CD4-positive, CD25-positive, alpha-beta regulatory T cell (primary cell): Measurements from ENCODE around the gene RNH1. TPM values are rescaled to one million over a fixed set of nuclear protein-coding genes. Genes with fewer than 3 reads are reported as not detected.

Source experiments
- ATAC-seq, 2 donors: fragments of 150-1000 bp; cut with Tn5 transposase; one replicate each; pipeline ENCODE4 v1.10.0; 2021; ENCODE audit warnings: low read depth in 2 of 2, moderate number of reproducible peaks in 2 of 2, moderate library complexity in 1 of 2
- DNase-seq, 3 donors: peaks; one replicate each; pipeline versions ENCODE4 v3.0.0 to v3.0.0-alpha.2; 2012 to 2022; ENCODE audit warnings: mixed read lengths in 1 of 3
- H3K27ac ChIP-seq: one replicate; pipeline ENCODE4 v1.7.0; 2013; ENCODE audit warnings: mild to moderate bottlenecking, low read length; ENCODE audit not compliant: insufficient read depth, poor library complexity, severe bottlenecking
- H3K27me3 ChIP-seq: one replicate; pipeline ENCODE4 v1.7.0; 2013; ENCODE audit warnings: low read length; ENCODE audit not compliant: control insufficient read depth, insufficient read depth
- H3K36me3 ChIP-seq: one replicate; pipeline ENCODE4 v1.7.0; 2013; ENCODE audit warnings: mild to moderate bottlenecking, low read length, moderate library complexity; ENCODE audit not compliant: control insufficient read depth, insufficient read depth
- H3K4me1 ChIP-seq: 2 replicates; pipeline ENCODE4 v1.7.0; 2013; ENCODE audit warnings: mild to moderate bottlenecking, low read length; ENCODE audit not compliant: insufficient read depth, control insufficient read depth, poor library complexity, severe bottlenecking
- H3K4me3 ChIP-seq: one replicate; pipeline ENCODE4 v1.7.0; 2013; ENCODE audit warnings: low read depth, mild to moderate bottlenecking, low read length, moderate library complexity
- H3K9me3 ChIP-seq, 2 experiments: 1 replicate in 1 of 2; 2 replicates in 1 of 2; pipeline ENCODE4 v1.7.0; 2013; ENCODE audit warnings: low read length in 2 of 2, mild to moderate bottlenecking in 1 of 2, moderate library complexity in 1 of 2; ENCODE audit not compliant: control insufficient read depth in 2 of 2
- H3K27ac Mint-ChIP-seq, 3 donors: one replicate each; pipeline ENCODE4 v1.8.0; 2020 to 2022; ENCODE audit warnings: mild to moderate bottlenecking in 3 of 3, mixed read lengths in 3 of 3, moderate library complexity in 2 of 3
- H3K27me3 Mint-ChIP-seq: one replicate; pipeline ENCODE4 v1.8.0; 2022; ENCODE audit warnings: mild to moderate bottlenecking, mixed read lengths
- H3K36me3 Mint-ChIP-seq: one replicate; pipeline ENCODE4 v1.8.0; 2020; ENCODE audit warnings: mixed read lengths
- H3K4me1 Mint-ChIP-seq, 4 donors: one replicate each; pipeline ENCODE4 v1.8.0; 2020 to 2022; ENCODE audit warnings: mixed read lengths in 4 of 4, mild to moderate bottlenecking in 1 of 4
- H3K4me3 Mint-ChIP-seq, 4 donors: one replicate each; pipeline ENCODE4 v1.8.0; 2020 to 2022; ENCODE audit warnings: mild to moderate bottlenecking in 4 of 4, mixed read lengths in 4 of 4, moderate library complexity in 3 of 4
- H3K9me3 Mint-ChIP-seq, 7 donors: one replicate each; pipeline ENCODE4 v1.8.0; 2020 to 2022; ENCODE audit warnings: mixed read lengths in 7 of 7, mild to moderate bottlenecking in 3 of 7, moderate library complexity in 2 of 7
- polyA plus RNA-seq, 4 donors: library from polyadenylated mRNA; unstranded; fragments of 300-500 nt; fragmentation: Illumina TruSeq; gene quantifications; one replicate each; pipeline ENCODE4 v1.2.3, GENCODE V29; 2021
- total RNA-seq: library from RNA; stranded (reverse); gene quantifications from one replicate; pipeline ENCODE4 v1.2.3, GENCODE V29; 2022

Gene RNH1
- total and polyA plus RNA-seq, 5 donors from 2014 or later, result 112 to 155 (median 133) TPM

GRCh38 chr11:445765-446588 is 61.1 kb downstream of the RNH1 start:
- Histone ChIP-seq H3K4me3 (no peak overlapping the region), H3K36me3 (no peaks in the 10 kb centered on the region), H3K27ac (no peak overlapping the region), H3K27me3 (no peaks in the 10 kb centered on the region), H3K9me3 (no peaks in the 10 kb centered on the region), H3K4me1 (peaks cover 34% of the 10 kb centered on the region)
- Mint-ChIP-seq H3K4me3 (peak overlapping the region in 2 of 4 donors; percentile 48 to 78), H3K4me1 (peaks cover 4 to 24% (median 11%) of the 10 kb centered on the region in 4 donors), H3K27me3 (no peaks in the 10 kb centered on the region), H3K9me3 (no peaks in the 10 kb centered on the region), H3K27ac (no peak overlapping the region), H3K36me3 (no peaks in the 10 kb centered on the region)
- ATAC-seq, result no peak
- no peak for DNase-seq

Other genes with a start within 250 kb of the RNH1 start
- 1.8 TPM for gene NLRP6, start 228.8 kb downstream of the RNH1 start, total RNA-seq
- 1 to 10 TPM in 3 of 4 donors, under 1 TPM in 1; 0.36 to 4.0 (median 2.4) TPM for gene NLRP6, start 228.8 kb downstream of the RNH1 start, polyA plus RNA-seq
- 188 TPM for gene PGGHG, start 218.1 kb downstream of the RNH1 start, total RNA-seq
- 1 to 10 TPM; 1.5 to 2.9 (median 2.5) TPM for gene PGGHG, start 218.1 kb downstream of the RNH1 start, polyA plus RNA-seq
- not detected for gene IFITM5, start 207.7 kb downstream of the RNH1 start, total RNA-seq
- not detected for gene IFITM5, start 207.7 kb downstream of the RNH1 start, polyA plus RNA-seq
- gene IFITM2, start 199.4 kb downstream of the RNH1 start, total RNA-seq, result 376 TPM
- gene IFITM2, start 199.4 kb downstream of the RNH1 start, polyA plus RNA-seq, result 1,000 to 10,000 TPM; 1,701 to 2,097 (median 1,858) TPM
- 320 TPM for gene IFITM1, start 193.2 kb downstream of the RNH1 start, total RNA-seq
- gene IFITM1, start 193.2 kb downstream of the RNH1 start, polyA plus RNA-seq, result 1,000 to 10,000 TPM; 1,249 to 1,544 (median 1,415) TPM
- gene IFITM3, start 186.4 kb downstream of the RNH1 start, total RNA-seq, result 6.7 TPM
- 10 to 100 TPM in 2 of 4 donors, 1 to 10 TPM in 2; 3.5 to 94.8 (median 42.6) TPM for gene IFITM3, start 186.4 kb downstream of the RNH1 start, polyA plus RNA-seq
- 0.99 TPM for gene B4GALNT4, start 137.7 kb downstream of the RNH1 start, total RNA-seq
- gene B4GALNT4, start 137.7 kb downstream of the RNH1 start, polyA plus RNA-seq, result not detected
- gene PKP3, start 113.0 kb downstream of the RNH1 start, total RNA-seq, result 0.30 TPM
- under 1 TPM in 3 of 4 donors, not detected in 1; 0.09 to 0.75 (median 0.27) TPM for gene PKP3, start 113.0 kb downstream of the RNH1 start, polyA plus RNA-seq
- gene SIGIRR, start 92.2 kb downstream of the RNH1 start, total RNA-seq, result 387 TPM
- 100 to 1,000 TPM; 213 to 274 (median 220) TPM for gene SIGIRR, start 92.2 kb downstream of the RNH1 start, polyA plus RNA-seq
- gene ANO9, start 65.2 kb downstream of the RNH1 start, total RNA-seq, result 153 TPM
- gene ANO9, start 65.2 kb downstream of the RNH1 start, polyA plus RNA-seq, result 10 to 100 TPM in 3 of 4 donors, 1 to 10 TPM in 1; 8.9 to 16.4 (median 12.3) TPM
- gene PTDSS2, start 57.0 kb downstream of the RNH1 start, total RNA-seq, result 19.3 TPM
- gene PTDSS2, start 57.0 kb downstream of the RNH1 start, polyA plus RNA-seq, result 1 to 10 TPM; 6.1 to 8.3 (median 6.8) TPM
- 35.0 TPM for gene HRAS, start 28.3 kb upstream of the RNH1 start, total RNA-seq
- gene HRAS, start 28.3 kb upstream of the RNH1 start, polyA plus RNA-seq, result 10 to 100 TPM; 15.9 to 35.2 (median 21.1) TPM
- gene LRRC56, start 30.3 kb upstream of the RNH1 start, total RNA-seq, result 5.8 TPM
- gene LRRC56, start 30.3 kb upstream of the RNH1 start, polyA plus RNA-seq, result 1 to 10 TPM in 2 of 4 donors, under 1 TPM in 2; 0.89 to 3.1 (median 1.8) TPM
- gene LMNTD2, start 53.5 kb upstream of the RNH1 start, total RNA-seq, result 5.1 TPM
- 1 to 10 TPM in 2 of 4 donors, under 1 TPM in 2; 0.79 to 1.4 (median 1.0) TPM for gene LMNTD2, start 53.5 kb upstream of the RNH1 start, polyA plus RNA-seq
- 27.2 TPM for gene RASSF7, start 53.7 kb upstream of the RNH1 start, total RNA-seq
- gene RASSF7, start 53.7 kb upstream of the RNH1 start, polyA plus RNA-seq, result 10 to 100 TPM; 23.9 to 34.2 (median 31.8) TPM
- gene PHRF1, start 69.2 kb upstream of the RNH1 start, total RNA-seq, result 43.8 TPM
- gene PHRF1, start 69.2 kb upstream of the RNH1 start, polyA plus RNA-seq, result 1 to 10 TPM; 3.8 to 6.0 (median 5.0) TPM
- 120 TPM for gene IRF7, start 108.7 kb upstream of the RNH1 start, total RNA-seq
- gene IRF7, start 108.7 kb upstream of the RNH1 start, polyA plus RNA-seq, result 10 to 100 TPM; 27.2 to 38.9 (median 28.6) TPM
- gene CDHR5, start 117.7 kb upstream of the RNH1 start, total RNA-seq, result not detected
- gene CDHR5, start 117.7 kb upstream of the RNH1 start, polyA plus RNA-seq, result not detected
- gene SCT, start 119.9 kb upstream of the RNH1 start, total RNA-seq, result not detected
- gene SCT, start 119.9 kb upstream of the RNH1 start, polyA plus RNA-seq, result not detected
- not detected for gene DRD4, start 130.0 kb upstream of the RNH1 start, total RNA-seq
- gene DRD4, start 130.0 kb upstream of the RNH1 start, polyA plus RNA-seq, result not detected
- gene DEAF1, start 188.0 kb upstream of the RNH1 start, total RNA-seq, result 84.1 TPM
- 10 to 100 TPM; 33.5 to 46.5 (median 37.4) TPM for gene DEAF1, start 188.0 kb upstream of the RNH1 start, polyA plus RNA-seq
- 26.3 TPM for gene TMEM80, start 188.6 kb upstream of the RNH1 start, total RNA-seq
- 10 to 100 TPM; 24.5 to 35.0 (median 27.0) TPM for gene TMEM80, start 188.6 kb upstream of the RNH1 start, polyA plus RNA-seq
- 11.2 TPM for gene EPS8L2, start 199.0 kb upstream of the RNH1 start, total RNA-seq
- 10 to 100 TPM; 17.4 to 19.4 (median 18.3) TPM for gene EPS8L2, start 199.0 kb upstream of the RNH1 start, polyA plus RNA-seq
- gene TALDO1, start 240.2 kb upstream of the RNH1 start, total RNA-seq, result 68.3 TPM
- gene TALDO1, start 240.2 kb upstream of the RNH1 start, polyA plus RNA-seq, result 100 to 1,000 TPM; 227 to 274 (median 240) TPM